NK-92 treated with Interleukin-12 subunit alpha and Interleukin-12 subunit beta, amount 100 ng/mL, for 24 hours (cell line): ENCODE data around the gene MYO9B.
A peak's percentile ranks its signal among the peaks of the same experiment; 100 is the strongest.
"Not testable (repeated sequence)": the region's sequence is repeated elsewhere in the genome, so short reads cannot be mapped to it uniquely, and the experiment has no call there.

Source experiments
- DNase-seq: peaks from one replicate; lab custom pipeline; 2025; lab: John Stamatoyannopoulos, UW

The MYO9B gene

GRCh38 chr19:17114414-17114831 lies 38.8 kb downstream of the MYO9B start:
- DNase-seq, result no peak

- no peak for DNase-seq
Observed at GRCh38 chr19:17116996-17117702, 41.6 kb downstream of the MYO9B start.

GRCh38 chr19:17118957-17119356 lies 43.4 kb downstream of the MYO9B start:
- DNase-seq, result no peak

- no peak for DNase-seq
Observed at GRCh38 chr19:17121736-17122293, 46.2 kb downstream of the MYO9B start.

GRCh38 chr19:17123041-17123440 lies 47.5 kb downstream of the MYO9B start:
- DNase-seq, result no peak

GRCh38 chr19:17124025-17124424 lies 48.4 kb downstream of the MYO9B start:
- DNase-seq, result no peak

- DNase-seq, result peak; percentile 63
Observed at GRCh38 chr19:17125062-17125727, 49.6 kb downstream of the MYO9B start.

GRCh38 chr19:17125728-17126677 lies 50.4 kb downstream of the MYO9B start:
- DNase-seq, result peak; percentile 90

- DNase-seq, result no peak
Observed at GRCh38 chr19:17127671-17128070, 52.1 kb downstream of the MYO9B start.

- DNase-seq, result no peak
Observed at GRCh38 chr19:17128403-17128802, 52.8 kb downstream of the MYO9B start.

GRCh38 chr19:17128820-17129219 lies 53.2 kb downstream of the MYO9B start:
- no peak for DNase-seq

GRCh38 chr19:17129377-17129776 lies 53.8 kb downstream of the MYO9B start:
- DNase-seq, result no peak

GRCh38 chr19:17135001-17135853 lies 59.6 kb downstream of the MYO9B start:
- DNase-seq, result no peak

- DNase-seq, result no peak
Observed at GRCh38 chr19:17136021-17136420, 60.4 kb downstream of the MYO9B start.

GRCh38 chr19:17136617-17137016 lies 61.0 kb downstream of the MYO9B start:
- DNase-seq, result no peak

GRCh38 chr19:17137417-17137816 lies 61.8 kb downstream of the MYO9B start:
- DNase-seq, result no peak

GRCh38 chr19:17138052-17138846 lies 62.7 kb downstream of the MYO9B start:
- peak; percentile 29 for DNase-seq

GRCh38 chr19:17138937-17139598 lies 63.5 kb downstream of the MYO9B start:
- no peak for DNase-seq

GRCh38 chr19:17144771-17145170 lies 69.2 kb downstream of the MYO9B start:
- not testable (repeated sequence) for DNase-seq
